Pons (tissue), 1 donor: ENCODE results near the gene TPD52L2.

Source experiments
- DNase-seq: peaks from one replicate; pipeline ENCODE4 v3.0.0-alpha.2; 2016; ENCODE audit warnings: low spot score

TPD52L2 gene

DNA sequence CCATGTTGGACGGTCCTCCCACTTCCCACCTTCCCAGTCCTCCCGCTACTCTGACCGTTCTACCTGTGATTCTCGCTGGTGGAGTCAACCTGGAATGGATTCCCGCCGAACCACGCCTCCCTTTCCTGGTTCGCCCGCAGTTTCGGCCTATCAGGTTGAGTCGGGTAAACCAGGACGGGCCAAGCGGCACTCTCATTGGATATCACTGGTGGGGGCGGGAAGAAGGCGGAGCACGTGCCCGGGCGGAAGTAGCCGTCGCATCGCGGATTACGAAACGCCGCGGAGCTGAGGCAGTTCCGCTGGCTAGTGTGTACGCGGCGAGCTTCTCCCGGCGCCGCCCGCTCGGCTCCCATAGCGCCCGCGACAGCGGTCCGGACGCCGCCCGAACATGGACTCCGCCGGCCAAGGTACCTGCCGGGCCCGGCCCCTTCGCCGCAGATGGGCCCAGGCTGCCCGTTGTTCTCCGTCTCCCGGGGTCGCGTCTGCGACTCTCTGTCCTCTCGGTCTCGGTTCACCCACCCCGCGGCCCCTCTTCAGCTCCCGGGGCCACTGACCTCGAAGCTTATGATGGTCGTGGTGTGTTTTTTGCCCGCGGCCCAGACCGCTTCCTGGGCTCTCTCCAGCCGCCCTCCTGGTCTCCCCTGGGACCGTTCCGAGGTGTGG, at the start of gene TPD52L2:
TSS of gene TPD52L2 (plus strand) at position 293 of the 663 bp plus-strand sequence. CDS start at position 389, 96 bp downstream.
- DNase-seq: peak; percentile 98

DNA sequence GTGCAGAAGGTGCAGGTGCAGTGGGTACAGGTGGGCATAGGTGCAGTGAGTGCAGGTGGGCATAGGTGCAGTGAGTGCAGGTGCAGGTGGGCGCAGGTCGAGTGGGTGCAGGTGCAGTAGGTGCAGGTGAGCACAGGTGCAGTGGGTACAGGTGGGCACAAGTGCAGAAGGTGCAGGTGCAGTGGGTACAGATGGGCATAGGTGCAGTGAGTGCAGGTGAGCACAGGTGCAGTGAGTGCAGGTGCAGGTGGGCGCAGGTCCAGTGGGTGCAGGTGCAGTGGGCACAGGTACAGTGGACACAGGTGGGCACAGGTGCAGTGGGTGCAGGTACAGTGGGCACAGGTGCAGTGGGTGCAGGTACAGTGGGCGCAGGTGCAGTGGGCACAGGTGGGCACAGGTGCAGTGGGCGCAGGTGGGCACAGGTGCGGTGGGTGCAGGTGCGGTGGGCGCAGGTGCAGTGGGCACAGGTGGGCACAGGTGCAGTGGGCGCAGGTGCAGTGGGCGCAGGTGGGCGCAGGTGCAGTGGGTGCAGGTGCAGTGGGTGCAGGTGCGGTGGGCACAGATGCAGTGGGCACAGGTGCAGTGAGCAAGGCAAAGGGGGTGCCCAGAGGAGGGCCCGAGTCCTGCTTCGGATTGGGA, 49.3 kb upstream of the TPD52L2 start:
- DNase-seq: no peak

DNA sequence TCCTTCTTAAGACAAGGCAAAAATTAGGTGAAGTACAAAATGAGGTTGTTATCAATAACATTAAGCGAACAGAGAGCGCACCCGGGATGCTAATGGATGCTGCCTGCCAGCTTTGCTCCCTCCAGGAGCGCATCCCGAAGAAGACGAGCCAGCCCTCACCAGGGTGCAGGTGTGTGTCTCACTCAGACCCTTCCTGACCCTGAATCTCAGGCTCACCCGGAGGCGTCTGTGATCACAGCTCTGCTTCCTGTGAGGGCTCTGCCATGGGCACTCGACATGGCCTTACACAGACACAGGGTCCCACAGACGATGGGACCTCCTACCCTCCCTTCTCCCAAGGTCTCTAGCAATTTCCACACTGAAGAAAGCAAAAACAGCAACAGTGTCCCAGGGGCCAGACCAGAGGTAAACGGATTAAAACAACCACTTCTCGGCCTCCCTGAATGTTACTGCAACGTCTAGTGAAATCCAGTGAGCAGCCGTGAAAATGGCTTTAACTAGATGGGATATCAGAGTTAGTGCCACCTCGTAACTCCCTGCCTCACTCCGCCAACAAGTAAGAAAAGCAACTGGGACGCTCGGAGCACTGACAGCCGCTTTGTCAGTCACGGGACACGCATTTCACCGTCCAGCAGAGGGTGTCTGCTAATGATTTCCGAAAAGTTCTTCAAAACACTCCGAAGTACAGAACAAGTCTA, 45.7 kb upstream of the TPD52L2 start:
- no peak for DNase-seq

DNA sequence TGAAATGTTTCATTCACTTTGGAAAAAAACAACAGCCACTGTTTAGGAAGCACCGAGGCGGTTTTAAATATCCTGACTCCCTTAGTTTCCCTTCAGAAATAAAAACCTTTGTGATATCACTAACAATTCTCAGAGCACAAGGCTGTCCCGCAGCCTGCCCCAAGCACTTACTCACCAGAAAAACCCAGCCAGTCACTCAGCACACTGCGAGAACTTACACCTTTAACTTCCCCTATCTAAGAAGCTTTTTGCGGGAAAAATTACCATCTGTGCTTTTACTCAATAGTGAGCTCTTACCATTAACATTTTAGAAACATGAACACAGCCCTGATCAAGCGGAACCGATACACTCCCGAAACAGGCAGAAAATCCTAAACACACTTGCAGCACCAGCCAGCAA, 43.3 kb upstream of the TPD52L2 start:
- DNase-seq: no peak

DNA sequence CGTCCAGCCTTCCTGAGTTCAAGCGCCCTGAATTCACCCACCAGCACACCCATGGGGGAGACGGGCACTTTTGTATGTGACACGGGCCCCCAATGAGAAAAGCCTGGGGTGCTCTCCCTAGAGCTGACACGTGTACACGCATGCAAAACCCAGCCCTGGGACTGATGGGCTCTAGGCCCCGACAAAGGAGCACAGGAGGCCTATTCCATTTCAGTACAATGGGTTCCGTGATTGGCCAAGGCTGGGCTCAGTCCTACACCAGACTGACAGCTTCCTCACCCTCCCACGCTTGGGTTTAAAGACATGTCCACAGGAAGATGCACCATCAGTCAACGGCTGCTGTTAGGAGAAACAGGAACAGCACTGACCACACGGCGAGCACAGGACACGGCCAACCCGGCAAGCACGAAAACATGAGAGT, 42.8 kb upstream of the TPD52L2 start:
- peak; percentile 61 for DNase-seq

DNA sequence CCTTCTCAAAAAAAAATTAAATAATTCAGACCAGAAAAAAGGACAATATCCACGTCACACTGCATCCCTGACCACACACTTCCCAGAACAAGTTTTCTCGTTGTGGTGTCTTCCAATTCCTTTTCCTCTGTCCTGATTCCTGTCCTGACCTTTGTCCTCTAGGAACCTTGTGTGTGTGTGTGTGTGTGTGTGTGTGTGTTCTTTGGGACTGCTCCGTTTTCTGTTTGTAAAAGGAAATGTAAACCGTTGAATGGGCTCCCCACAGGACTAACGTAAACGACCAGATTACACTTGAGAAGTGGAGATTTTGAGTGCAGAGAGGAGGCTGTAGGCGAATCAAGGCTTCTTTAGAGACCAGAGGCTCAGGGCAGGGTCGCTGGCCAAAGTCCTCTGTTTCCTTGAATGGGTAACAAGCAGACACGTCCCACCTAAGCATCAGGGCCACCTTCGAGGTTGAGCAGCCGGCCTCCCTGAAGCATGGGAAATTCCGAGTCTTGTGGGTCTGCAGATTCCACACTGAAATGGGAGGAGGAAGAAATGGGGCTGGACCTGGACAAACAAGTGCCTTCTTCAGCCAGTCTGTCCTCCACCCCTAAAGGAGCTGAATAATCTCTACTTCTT, 41.3 kb upstream of the TPD52L2 start:
- no peak for DNase-seq

DNA sequence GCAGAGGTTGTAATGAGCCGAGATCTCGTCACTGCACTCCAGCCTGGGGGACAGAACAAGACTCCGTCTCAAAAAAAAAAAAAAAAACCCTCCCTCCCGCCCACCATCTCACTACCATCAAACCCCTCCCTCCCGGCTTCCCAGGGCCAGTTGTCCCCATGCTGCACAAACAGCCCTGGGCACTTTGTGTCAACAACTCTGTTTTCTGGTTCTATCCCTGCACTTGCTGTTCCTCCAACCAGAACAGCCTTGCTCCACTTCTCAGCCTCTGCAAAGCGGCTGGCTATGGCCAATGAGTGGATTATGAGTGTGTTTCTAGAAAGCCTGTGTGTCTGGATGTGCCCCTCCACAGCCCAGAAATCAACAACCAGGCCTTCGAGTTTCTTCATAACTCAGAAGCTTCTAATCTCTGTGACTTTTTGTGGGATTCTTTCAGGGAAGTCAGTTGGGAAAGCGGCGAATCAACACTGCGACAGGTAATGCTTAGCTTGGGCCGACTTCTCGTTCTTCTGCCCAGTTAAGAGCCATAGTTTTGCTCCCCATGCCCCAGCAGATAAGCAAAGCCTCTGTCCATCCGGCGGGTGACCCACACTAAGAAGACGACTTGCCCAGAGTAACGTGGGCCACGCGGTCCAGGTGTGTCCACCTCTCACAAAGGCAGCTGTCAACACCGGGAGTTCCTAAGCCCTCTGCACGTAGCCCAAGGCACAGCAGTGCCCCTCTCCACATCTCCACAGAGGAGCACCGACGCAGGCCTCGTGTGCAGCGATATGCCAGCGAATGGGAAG, 39.5 kb upstream of the TPD52L2 start:
- no peak for DNase-seq

DNA sequence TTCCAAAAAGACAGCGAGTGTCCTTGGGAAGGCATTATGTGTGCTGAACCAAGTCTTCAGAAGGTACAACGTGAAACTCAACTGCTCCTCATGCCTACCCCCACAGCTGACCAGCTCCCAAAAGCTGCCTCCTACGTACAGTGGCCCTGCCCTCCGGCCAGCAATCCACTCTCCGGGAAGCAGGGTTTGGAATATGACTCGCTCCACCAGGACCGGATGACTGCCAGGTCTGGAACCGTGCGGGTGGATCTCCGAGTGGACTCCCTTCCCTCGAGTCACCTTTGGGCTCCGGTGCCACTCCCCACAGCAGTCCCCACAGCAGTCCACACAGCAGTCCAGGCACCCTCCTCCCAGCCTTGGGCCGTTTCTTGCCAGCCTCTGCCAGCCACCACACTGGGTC, 38.3 kb upstream of the TPD52L2 start:
- no peak for DNase-seq

DNA sequence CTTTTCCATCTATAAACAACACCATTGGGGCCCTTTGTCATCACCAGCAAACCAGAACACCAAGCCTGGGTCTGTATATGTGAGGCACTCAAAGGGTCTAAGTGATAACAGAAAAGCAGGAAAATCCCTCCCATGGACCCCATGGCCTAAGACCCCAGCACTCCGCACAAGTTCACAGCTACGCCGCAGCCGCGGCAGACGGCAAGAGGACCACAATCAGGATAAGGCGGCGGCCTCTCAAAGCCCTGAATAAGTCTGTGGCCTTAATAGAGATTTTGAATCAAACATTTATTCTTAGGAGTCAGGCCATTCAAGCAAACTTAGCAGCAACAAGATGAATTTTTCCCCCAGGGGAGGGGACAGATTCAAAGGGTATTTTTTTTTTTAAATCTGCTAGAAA, 36.9 kb upstream of the TPD52L2 start:
- no peak for DNase-seq

DNA sequence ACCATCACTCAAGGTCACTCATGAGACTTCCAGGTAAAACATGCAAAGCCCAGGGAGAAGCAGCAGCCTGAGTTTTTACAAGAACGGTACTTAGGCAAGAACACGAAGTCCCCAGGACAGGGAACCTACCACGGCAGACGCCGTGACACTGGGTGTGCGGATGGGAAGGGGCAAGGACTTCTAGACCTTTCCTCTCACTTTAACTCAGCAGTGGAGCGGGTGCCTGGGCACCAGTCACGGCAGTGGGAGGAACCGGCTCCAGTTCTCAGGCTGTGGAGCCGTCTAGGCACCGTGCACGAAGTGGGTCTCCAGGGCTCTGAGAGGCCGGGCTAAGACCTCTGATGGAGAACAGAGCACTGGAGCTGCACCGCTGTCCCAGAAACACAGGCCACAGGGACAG, 36.5 kb upstream of the TPD52L2 start:
- no peak for DNase-seq

DNA sequence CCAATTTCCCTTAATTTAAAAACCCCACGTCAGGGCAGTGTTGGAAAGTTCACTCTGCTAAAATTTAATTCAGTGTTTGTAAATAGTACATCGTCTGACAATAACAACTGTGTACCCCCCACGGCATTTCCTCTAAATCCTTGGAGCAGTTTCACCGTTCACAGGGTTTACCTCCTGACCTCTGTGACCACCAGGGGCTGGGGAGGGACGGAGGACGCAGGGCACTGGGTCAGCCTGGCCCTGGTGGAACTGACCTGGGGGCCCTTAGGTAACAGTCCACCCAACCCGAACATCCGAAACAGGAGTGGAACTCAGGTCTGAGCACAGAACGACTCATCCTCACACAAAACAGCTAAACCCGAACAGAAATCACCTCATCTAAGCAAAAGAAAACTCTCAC, 36.1 kb upstream of the TPD52L2 start:
- DNase-seq: no peak

DNA sequence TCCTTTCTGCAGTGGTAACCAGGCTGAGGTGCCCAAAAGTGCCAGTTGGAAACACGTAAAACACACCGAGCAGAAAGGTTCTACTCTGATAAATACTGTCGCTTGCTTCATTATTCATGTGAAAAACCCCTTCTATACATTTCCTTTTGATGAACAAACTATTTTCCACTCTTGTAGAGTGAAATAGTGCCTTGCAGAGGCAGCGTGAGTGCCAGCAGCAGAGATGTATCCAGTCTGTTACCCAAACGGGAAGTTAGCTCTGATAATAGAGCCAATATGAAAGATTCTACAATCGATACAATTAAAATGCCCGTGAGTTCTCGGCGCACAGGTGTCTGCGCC, 35.5 kb upstream of the TPD52L2 start:
- DNase-seq: no peak

DNA sequence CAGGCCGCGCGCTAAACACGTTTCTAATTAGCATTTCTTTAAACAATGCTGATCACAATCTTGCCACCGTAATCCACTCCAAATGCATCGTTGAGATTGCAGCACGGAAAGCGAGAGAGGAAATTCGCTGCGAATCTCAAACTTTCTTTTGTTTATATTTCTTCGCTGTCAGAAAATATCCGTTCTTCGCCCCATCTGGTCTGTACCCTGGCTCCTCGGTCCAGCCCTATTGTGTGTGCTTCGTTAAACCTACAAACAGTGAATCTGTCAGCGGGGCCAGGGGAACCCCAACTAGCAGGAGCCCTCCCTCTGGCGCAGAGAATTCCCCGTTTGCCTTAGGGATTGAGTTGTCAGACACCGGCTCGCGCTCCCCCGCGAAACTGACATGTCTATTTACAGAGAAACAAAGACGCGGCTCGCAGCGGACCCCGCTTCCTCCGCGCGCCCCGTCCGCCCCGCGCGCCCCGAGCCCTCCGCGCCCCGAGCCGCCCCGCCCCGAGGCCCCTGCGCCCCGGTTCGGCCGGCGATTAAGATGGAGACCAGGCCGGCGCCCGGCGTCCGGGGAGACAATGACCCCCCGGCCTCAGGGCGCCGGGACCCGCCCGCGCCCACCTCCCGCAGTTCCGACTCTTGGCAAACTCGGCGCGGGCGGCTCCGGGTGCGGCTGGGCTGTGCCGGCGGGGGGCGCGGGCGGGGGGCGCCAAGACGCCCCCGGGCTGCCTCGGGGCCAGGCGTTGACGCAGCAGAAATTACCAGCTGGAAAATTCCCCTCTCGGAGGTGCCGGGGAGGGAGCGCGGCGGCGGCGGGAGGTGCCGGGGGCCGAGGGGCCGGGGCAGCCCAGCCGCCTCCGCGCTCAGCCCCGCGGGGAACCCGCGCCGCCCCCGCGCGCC, 34.9 kb upstream of the TPD52L2 start:
- DNase-seq: no peak

DNA sequence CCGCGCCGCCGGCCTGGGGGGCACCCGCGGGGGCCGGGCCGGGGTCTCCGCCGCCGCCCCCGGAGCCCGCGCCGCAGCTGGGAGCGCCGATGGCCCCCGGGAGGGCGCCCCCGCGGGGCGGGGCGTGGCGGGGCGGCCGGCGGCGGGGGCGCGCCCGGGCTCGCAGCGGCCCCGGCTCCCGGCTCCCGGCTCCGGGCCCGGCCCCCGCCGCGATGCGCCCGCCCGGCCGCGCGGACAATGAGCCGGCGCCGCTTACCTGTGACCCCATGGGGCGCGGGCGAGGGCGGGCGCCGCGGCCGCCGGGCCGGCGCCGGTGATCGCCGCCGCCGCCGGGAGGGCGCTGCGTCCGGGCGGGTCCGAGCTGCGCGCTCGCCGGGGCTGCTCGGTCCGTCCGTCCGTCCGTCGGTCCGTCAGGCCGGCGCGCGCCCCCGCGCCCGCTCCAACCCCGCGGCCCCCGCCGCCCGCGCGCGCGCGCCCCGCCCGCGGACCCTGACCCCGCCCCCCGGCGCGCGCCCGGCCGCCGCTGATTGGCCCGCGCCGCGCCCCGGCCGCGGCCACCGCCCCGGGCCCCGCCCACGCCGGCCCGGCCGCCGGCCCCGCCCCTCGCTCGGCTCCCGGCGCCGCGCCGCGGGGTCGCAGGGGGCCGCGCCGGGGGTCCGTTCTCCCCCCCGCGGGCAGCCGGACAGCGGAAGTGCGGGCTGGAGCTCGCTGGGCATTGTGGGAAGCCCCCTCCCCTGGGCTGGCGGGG, 34.1 kb upstream of the TPD52L2 start, which contains the start of gene ZBTB46:
TSS of gene ZBTB46 (minus strand) at position 424 of the 748 bp plus-strand sequence. CDS start 40,507 bp downstream, outside the sequence.
- no peak for DNase-seq

DNA sequence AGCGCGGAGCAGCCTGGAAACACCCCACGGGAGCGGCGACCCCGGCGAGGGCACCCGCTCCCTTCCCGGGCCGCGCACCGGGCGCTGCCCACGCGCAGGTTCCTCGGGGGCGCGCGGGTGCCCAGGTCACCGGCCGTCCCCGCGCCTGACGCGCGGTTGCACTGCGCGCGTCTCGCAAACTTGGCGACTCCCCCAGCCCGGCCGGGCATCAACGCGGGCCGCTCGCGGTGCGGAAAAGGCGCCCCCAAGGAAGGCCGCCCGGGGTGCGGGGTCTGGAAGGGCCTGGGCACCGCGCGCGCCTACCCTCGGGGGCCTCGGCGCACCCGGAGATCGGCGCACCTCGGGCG, 33.5 kb upstream of the TPD52L2 start:
- no peak for DNase-seq

DNA sequence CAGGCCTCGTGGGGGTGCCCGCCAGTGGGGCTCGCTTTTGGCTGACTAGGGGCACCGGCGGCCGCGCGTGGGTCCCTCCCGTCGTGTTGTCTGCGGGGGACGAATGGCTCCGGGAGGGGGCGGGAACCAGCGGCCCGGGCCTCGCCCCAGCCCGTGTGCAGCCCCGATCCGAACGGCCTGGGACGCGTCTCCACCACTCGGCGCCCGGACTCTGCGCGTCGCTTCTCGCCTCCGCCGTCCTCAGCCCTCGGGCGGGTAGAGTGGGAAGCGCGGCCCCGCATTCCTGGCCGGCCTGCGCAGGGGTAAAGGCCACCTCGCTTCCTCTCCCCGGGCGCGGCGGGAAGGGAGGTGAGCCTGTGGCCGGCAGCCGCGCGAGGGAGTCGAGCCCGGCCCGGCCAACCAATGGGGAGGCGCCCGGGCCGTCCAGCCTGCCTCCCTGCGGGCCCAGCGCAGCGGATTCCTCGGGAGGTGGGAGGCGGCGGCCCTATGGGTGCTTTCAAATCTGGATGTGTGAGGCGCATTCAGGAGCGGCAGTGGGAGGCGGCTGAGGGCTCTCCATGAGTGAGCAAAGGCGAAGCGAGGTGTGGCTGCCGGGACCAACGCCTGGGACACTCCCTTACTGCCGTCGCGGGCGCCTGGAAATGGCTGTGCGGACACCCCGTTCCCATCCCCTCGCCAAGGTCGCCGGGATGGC, 32.9 kb upstream of the TPD52L2 start:
- no peak for DNase-seq

DNA sequence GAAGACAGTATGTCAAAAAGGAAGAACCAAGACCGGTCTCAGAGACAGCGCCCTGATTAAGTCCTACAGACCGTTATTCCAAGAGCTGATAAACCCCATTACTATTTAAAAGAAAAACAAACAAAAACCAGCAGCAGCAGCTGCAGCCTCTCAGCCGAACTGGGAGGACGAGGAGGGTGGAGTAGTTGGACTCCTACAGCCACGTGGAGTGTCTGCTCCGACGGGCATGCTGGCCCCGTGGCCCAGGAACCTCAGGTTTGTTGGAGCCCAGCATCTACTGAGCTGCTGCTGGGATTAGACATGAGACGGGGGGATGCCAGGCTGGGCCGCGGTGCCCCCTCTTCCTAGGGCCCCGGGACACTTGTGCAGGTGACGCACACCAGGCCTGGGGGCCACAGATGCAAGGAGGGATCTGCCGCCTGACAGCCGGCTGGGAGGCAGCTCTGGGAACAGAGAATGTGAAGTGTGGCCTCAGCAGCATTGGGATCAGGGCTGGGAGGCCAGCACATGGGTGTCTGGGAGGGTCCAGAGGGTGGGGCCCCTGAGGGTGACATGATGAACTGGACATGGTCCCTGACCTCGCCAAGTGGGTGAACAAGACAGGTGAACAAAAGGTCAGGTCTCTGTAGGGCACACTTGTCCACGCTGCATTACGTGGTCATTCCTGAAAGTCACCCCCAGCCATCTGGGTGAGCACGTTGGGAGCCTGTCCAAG, 31.1 kb upstream of the TPD52L2 start:
- DNase-seq: no peak

DNA sequence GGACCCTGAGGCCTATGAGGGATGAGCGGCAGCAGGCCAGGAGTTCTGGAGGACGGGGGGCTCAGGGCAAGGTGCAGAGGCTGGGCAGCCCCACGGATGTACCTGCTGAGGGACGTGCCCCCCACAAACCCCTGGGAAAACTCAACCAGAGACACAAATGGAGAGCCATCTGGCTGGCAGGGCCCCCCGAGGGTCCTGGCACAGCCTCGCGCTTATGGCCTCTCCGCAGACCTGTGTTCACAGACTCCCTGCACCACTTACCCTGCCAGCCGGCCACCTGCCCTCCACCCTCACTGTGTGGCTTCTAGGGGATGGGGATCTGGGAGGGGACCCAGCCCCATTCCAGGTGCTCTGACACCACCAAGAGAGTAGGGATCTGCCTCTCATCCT, 30.6 kb upstream of the TPD52L2 start:
- DNase-seq: no peak
